ENCODE results near the gene KRTAP9-1.
"Not testable (repeated sequence)": the region's sequence is repeated elsewhere in the genome, so short reads cannot be mapped to it uniquely, and the experiment has no call there.

Gene KRTAP9-1

GRCh38 chr17:41178843-41179616 is 10.7 kb upstream of the KRTAP9-1 start:
- DNase-seq (ENCODE audit: low read depth): peak; percentile 39

GRCh38 chr17:41184480-41184961 is 5.2 kb upstream of the KRTAP9-1 start, which contains the start of gene KRTAP4-1:
Gene KRTAP4-1, minus strand, starts transcription at chr17:41184911. Its CDS starts 57 bp downstream, at chr17:41184854.
- DNase-seq (ENCODE audit: low read depth): no peak

- no peak for DNase-seq (ENCODE audit: low read depth)
Measured at GRCh38 chr17:41185001-41185400, 4.7 kb upstream of the KRTAP9-1 start.

DNA sequence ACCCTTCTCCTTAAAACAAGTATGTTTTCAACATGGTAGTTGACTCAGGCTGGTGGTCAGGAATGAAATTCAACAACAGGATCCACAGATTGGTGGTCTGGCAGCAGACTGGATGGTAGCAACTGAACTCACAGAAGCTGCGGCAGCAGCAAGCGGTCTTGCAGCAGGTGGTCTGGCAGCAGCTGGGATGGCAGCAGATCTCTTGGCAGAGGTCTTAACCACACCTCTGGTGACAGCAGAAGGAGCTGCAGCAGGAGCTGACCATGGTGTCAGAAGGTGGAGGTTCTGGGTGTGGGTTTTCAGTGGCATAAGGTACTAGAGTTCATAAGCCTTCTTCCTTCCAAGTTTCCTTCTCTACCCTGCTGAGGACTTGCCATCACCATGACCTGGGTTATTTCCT is 2.8 kb upstream of the KRTAP9-1 start:
- no peak for DNase-seq (ENCODE audit: low read depth)

DNA sequence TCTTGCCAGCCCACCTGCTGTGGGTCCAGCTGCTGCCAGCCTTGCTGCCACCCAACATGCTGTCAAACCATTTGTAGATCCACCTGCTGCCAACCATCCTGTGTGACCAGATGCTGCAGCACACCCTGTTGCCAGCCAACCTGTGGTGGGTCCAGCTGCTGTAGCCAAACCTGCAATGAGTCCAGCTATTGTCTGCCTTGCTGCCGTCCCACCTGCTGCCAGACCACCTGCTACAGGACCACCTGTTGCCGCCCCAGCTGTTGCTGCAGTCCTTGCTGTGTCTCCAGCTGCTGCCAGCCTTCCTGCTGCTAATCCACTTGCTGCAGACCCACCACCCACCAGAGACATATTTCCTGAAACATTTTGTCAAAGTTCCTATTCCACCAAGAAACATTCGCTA is 641 bp downstream of the KRTAP9-1 start:
- DNase-seq (ENCODE audit: low read depth): no peak

GRCh38 chr17:41196068-41196467 is 6.4 kb downstream of the KRTAP9-1 start:
- no peak for DNase-seq (ENCODE audit: low read depth)

GRCh38 chr17:41199421-41200078 is 9.9 kb downstream of the KRTAP9-1 start:
- DNase-seq (ENCODE audit: low read depth): no peak

DNA sequence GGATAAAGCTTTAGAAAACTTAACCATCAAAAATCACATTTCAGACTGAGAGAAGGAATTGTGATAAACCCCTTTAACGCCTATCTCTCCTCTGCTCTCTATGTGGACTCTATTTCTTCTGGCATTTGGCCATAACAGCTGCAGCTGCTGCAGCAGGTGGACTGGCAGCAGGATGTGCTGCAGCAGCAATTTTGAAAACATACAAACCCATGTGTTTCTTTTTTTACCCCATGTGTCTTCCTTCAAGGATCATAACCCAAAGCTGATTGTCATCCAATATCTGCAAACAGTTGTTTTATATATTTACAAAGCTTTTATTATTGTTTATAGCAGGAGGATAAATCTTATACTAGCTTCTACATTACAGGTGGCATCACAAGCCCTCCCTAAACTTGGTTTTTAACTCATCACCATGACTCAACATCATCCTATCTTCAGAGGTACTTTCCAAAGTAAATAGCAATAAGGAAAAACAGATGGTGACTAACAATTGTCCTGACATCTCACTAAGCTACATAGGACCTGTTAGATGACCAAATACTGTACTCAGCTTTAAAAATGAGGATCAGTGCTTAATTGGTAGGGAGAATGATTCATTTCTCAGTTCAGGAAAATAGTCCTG is 22.3 kb downstream of the KRTAP9-1 start:
- DNase-seq (ENCODE audit: low read depth): peak; percentile 40

DNA sequence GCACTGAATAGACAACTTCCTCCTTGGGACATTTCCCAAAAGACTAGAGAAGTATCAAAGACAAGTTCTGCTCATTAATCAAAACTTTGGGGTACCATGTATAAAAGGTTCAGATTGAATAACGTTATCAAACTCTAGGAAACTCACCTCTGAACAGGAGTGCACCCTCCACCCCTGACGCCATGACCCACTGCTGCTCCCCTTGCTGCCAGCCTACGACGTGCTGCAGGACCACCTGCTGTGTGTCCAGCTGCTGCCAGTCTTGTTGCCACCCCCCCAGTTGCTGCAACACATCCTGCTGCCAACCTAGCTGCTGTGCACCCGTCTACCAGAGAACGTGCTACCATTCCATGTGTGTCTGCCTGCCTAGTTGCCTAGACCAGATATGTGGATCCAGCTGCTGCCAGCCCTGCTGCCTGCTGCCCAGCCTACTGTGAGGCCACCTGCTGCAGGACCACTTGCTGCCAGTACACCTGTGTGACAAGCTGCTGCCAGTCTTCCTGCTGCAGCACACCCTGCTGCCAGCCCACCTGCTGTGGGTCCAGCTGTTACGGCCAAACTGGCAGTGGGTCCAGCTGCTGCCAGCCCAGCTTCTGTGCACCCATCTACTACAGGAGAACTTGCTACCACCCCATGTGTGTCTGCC is 23.0 kb downstream of the KRTAP9-1 start:
- no peak for DNase-seq (ENCODE audit: low read depth)

DNA sequence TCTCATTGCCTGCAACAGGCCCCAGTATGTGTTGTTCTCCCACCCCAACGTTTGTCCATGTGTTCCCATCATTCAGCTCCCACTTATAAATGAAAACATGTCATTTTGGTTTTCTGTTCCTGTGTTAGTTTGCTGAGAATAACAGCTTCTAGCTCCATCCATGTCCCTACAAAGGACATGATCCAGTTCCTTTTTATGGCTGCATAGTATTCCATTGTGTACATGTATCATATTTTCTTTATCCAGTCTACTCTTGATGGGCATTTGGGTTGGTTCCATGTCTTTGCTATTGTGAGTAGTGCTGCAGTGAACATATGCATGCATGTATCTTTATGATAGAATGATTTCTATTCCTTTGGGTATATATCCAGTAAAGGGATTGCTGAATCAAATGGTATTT is 26.0 kb downstream of the KRTAP9-1 start:
- no peak for DNase-seq (ENCODE audit: low read depth)

GRCh38 chr17:41223821-41224220 is 34.1 kb downstream of the KRTAP9-1 start:
- DNase-seq (ENCODE audit: low read depth): no peak

GRCh38 chr17:41226051-41226450 is 36.4 kb downstream of the KRTAP9-1 start:
- DNase-seq (ENCODE audit: low read depth): no peak

- DNase-seq (ENCODE audit: low read depth): not testable (repeated sequence)
Measured at GRCh38 chr17:41226598-41227095, 37.0 kb downstream of the KRTAP9-1 start, which contains the start of gene KRTAP9-2. Gene KRTAP9-2, plus strand, starts transcription at chr17:41226648. Its CDS starts 7 bp downstream, at chr17:41226655.

DNA sequence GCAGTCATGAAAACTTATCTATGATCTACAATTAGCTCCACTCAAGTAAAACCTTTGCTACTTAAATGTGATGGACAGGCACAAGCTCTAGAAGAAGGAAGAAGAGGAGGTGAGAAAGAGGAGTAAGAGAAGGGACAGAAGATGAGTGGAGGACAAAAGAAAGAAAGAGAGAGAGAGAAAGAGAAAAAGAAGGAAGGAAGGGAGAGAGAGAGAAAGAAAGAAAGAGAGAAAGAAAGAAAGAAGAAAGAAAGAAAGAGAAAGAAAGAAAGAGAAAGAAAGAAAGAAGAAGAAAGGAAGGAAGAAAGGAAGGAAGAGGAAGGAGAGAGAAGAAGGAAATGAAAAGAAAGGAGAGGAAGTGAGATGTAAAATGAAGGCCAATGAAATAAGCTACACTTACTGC is 40.4 kb downstream of the KRTAP9-1 start:
- DNase-seq (ENCODE audit: low read depth): no peak

DNA sequence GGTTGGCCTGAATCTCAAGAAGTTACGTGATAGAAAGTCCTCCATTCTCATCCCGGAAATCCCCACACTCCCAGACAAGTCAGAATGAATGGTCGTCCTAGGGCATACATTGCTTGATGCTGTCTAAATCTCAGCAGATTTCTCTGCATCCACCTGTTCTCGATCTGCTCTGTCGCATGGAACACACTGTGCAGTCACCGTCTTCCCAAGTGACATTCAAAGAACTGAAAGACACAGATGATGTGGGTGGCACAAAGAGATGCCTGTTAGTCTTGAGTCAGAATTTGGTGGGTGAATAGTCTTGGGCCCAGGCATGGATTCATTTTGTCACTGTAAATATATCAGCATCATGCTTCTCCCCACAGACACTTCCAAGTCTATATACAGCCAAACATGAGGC is 42.0 kb downstream of the KRTAP9-1 start:
- DNase-seq (ENCODE audit: low read depth): no peak

DNA sequence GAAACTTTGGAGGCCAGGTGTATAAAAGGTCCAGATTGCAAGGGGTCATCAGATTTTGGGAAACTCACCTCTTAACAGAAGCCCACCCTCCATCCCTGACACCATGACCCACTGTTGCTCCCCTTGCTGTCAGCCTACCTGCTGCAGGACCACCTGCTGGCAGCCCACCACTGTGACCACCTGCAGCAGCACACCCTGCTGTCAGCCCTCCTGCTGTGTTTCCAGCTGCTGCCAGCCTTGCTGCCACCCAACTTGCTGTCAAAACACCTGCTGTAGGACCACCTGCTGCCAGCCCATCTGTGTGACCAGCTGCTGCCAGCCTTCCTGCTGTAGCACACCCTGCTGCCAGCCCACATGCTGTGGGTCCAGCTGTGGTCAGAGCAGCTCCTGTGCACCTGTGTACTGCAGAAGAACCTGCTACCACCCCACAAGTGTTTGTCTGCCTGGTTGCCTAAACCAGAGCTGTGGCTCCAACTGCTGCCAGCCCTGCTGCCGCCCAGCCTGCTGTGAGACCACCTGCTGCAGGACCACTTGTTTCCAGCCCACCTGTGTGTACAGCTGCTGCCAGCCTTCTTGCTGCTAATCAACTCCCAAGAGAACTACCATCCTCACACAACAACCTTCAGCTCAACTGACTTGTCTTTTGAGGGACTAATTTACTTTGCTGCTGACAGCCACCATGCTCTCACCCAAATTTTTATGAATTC is 42.9 kb downstream of the KRTAP9-1 start, which contains the start of gene KRTAP9-3:
Gene KRTAP9-3 (plus strand): TSS at position 51 of the 707 bp plus-strand sequence. CDS start 53 bp downstream, at position 104.
- not testable (repeated sequence) for DNase-seq (ENCODE audit: low read depth)

DNA sequence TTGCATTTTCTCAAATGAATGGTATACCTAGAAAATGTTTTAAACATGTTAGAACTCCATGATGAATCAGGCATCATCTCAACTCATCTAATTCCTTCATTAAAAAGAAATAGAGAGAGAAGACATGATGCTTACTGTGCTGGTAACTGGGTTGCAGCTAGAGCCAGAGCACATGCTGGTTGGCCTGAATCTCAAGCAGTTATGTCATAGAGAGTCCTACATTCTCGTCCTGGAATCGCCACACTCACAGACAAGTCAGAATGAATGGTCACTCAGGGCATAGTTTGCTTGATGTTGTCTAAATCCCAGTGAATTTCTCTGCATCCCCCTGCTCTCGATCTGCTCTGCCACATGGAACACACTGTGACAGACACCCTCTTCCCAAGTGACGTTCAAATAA is 47.4 kb downstream of the KRTAP9-1 start:
- not testable (repeated sequence) for DNase-seq (ENCODE audit: low read depth)

- not testable (repeated sequence) for DNase-seq (ENCODE audit: low read depth)
Measured at GRCh38 chr17:41237949-41238437, 48.3 kb downstream of the KRTAP9-1 start, which contains the start of gene KRTAP9-8. Gene KRTAP9-8, plus strand, starts transcription at chr17:41237999. Its CDS starts 53 bp downstream, at chr17:41238052.
